GM13976 (cell line): ENCODE results near the gene FMNL2.

Source experiments
- DNase-seq: peaks from one replicate; pipeline ENCODE4 v3.0.0; 2012; ENCODE audit warnings: low spot score
- in situ Hi-C: fragments of 300-500 bp; cut with MboI; formaldehyde crosslinking; loops from one replicate; pipeline ENCODE4 v1.12.0; 2022; ENCODE audit warnings: low sequenced_read_pairs, mixed read lengths, inconsistent platforms; ENCODE audit not compliant: unreplicated experiment
- TF ChIP-seq, protein P1 (sequence below): IDR thresholded peaks from 2 replicates; pipeline ENCODE4 v1.5.1; 2012; ENCODE audit warnings: borderline replicate concordance, mild to moderate bottlenecking; ENCODE audit not compliant: insufficient read depth; ENCODE audit errors: extremely low read depth, missing control alignments, control extremely low read depth

FMNL2 gene

GRCh38 chr2:152425765-152426727, 91.1 kb downstream of the FMNL2 start:
- in situ Hi-C loops = loop anchor here (25.0 kb wide), 1 partner anchor 389 kb away; no protein-coding TSS in a partner anchor
- DNase-seq = no peak
- TF ChIP-seq, protein P1, sequence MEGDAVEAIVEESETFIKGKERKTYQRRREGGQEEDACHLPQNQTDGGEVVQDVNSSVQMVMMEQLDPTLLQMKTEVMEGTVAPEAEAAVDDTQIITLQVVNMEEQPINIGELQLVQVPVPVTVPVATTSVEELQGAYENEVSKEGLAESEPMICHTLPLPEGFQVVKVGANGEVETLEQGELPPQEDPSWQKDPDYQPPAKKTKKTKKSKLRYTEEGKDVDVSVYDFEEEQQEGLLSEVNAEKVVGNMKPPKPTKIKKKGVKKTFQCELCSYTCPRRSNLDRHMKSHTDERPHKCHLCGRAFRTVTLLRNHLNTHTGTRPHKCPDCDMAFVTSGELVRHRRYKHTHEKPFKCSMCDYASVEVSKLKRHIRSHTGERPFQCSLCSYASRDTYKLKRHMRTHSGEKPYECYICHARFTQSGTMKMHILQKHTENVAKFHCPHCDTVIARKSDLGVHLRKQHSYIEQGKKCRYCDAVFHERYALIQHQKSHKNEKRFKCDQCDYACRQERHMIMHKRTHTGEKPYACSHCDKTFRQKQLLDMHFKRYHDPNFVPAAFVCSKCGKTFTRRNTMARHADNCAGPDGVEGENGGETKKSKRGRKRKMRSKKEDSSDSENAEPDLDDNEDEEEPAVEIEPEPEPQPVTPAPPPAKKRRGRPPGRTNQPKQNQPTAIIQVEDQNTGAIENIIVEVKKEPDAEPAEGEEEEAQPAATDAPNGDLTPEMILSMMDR = no peak

GRCh38 chr2:152426801-152427200, 91.8 kb downstream of the FMNL2 start:
- in situ Hi-C loops = loop anchor here (25.0 kb wide), 1 partner anchor 390 kb away; no protein-coding TSS in a partner anchor
- TF ChIP-seq, protein P1 = no peak
- no peak for DNase-seq

GRCh38 chr2:152427902-152428301, 92.9 kb downstream of the FMNL2 start:
- no peak for DNase-seq
- in situ Hi-C loops = loop anchor here (25.0 kb wide), 1 partner anchor 391 kb away; no protein-coding TSS in a partner anchor
- TF ChIP-seq, protein P1 = no peak

- DNase-seq = no peak
- in situ Hi-C loops = loop anchor here (25.0 kb wide), 1 partner anchor 392 kb away; no protein-coding TSS in a partner anchor
- TF ChIP-seq, protein P1 = no peak
Measured at GRCh38 chr2:152428800-152429582, 94.0 kb downstream of the FMNL2 start.

GRCh38 chr2:152430876-152431275, 95.9 kb downstream of the FMNL2 start:
- TF ChIP-seq, protein P1 = no peak
- in situ Hi-C loops = loop anchor here (25.0 kb wide), 1 partner anchor 394 kb away; no protein-coding TSS in a partner anchor
- no peak for DNase-seq
